ENCODE results near the gene MBD3L2.
"Not testable (repeated sequence)": the region's sequence is repeated elsewhere in the genome, so short reads cannot be mapped to it uniquely, and the experiment has no call there.

Gene MBD3L2

DNA sequence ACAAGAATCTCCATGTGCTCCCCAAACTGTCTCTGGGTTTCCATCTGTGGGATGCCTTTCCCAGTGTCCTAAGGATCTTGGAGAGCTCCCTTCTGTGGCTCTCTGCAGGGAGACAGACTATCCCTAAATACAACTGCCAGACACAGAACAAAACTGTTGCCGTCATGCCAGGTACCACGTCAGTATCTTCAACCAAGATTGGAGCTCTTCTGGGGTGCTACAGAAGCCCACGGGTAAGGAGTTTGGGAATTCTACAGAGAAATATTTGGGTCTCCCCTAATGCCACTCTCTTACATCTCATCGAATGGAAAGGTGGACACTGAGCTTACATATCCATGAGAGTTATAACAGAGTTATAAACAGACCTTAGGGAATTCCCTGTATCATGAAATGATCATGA lies 14.2 kb downstream of the MBD3L2 start:
- no peak for DNase-seq

GRCh38 chr19:7063764-7064418 lies 14.8 kb downstream of the MBD3L2 start:
- no peak for DNase-seq

DNA sequence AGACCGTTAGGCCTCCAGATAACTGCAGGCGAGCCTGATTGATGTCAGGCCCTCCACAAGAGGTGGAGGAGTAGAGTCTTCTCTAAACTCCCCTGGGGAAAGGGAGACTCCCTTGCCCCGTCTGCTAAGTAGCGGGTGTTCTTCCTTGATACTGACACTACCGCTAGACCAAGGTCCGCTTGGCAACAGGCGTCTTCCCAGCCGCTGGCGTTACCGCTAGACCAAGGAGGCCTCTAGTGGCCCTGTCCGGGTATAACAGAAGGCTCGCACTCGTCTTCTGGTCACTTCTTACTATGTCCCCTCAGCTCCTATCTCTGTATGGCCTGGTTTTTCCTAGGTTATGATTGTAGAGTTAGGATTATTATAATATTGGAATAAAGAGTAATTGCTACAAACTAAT lies 18.0 kb downstream of the MBD3L2 start:
- DNase-seq, result not testable (repeated sequence)

- no peak for DNase-seq
Observed at GRCh38 chr19:7067716-7068115, 18.6 kb downstream of the MBD3L2 start.

DNA sequence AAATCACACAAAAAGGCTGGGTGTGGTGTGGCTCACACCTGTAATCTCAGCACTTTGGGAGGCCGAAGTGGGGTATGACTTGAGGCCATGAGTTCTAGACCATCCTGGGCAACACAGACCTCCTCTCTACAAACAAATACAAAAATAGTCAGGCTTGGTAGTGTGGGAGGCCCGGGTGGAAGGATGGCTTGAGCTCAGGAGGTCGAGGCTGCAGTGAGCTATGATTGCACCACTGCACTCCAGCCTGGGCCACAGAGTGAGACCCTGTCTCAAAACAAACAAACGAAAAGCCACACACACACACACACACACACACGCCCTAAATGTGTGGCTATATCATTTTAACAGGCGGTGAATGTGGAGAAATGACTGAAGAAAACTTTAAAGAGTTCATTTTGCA lies 19.5 kb downstream of the MBD3L2 start:
- no peak for DNase-seq

DNA sequence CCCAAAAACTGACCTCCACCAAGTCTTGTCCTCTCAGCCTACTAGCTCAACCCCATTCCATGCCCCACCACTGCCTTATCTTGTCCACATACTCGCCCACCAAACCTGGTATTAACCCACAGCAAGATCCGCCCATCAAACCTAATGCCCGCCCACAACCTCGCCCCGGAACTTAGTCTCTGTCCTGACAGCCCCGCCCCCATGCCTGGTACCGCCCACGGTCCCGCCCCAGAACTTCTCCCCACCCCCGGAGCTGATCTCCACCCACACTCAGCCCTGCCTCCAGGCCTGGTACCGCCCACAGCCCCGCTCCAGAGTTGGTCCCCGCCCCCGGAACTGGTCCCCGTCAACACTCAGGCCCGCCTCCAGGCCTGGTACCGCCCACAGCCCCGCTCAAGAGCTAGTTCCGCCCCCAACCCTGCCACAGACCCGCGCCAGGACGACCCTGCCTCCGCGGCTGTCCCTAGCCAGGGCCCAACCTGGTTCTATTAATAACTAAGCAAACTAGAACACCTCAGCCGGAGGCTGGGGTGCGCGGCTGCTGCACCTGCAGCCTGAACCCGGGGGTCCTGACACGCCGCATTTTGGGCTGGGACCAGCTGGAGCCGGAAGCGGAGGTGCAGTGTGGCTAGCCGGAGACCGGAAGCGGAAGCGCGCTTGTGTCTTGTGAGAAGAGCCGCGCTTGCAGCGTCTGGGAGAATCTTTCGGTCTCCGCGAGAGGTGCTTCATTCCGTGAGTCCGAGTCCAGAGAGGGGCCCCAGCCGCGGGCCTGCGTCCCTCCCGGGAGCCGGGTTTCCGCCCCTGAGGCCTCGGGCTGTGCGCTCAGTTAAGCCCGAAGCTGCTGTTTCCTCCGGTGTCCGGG lies 20.2 kb downstream of the MBD3L2 start, which contains the start of gene ZNF557:
Gene ZNF557, plus strand, starts transcription at position 662 of the 862 bp plus-strand sequence. CDS start 5,372 bp downstream, outside the sequence.
- DNase-seq, result peak; percentile 84

- DNase-seq, result no peak
Observed at GRCh38 chr19:7069904-7070226, 20.7 kb downstream of the MBD3L2 start.

DNA sequence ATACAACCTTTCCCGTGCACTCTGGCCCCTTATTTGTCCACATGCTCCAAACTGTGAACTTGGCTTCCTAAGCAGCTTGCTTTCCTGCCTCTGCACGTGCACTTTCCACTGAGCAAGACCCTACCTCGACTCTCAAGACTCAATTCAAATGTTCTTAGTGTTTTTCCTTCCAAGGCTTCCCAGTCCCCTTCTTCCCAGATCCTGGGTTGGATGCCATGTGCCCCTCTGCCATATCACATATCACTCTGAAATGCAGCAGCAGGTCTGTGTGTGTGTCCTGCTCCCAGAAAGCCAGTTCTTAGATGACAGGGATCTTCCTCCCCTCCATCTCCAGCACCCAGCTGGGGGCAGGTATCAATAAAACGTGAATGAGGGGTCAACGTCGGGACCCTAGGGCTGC lies 23.4 kb downstream of the MBD3L2 start:
- DNase-seq, result no peak

DNA sequence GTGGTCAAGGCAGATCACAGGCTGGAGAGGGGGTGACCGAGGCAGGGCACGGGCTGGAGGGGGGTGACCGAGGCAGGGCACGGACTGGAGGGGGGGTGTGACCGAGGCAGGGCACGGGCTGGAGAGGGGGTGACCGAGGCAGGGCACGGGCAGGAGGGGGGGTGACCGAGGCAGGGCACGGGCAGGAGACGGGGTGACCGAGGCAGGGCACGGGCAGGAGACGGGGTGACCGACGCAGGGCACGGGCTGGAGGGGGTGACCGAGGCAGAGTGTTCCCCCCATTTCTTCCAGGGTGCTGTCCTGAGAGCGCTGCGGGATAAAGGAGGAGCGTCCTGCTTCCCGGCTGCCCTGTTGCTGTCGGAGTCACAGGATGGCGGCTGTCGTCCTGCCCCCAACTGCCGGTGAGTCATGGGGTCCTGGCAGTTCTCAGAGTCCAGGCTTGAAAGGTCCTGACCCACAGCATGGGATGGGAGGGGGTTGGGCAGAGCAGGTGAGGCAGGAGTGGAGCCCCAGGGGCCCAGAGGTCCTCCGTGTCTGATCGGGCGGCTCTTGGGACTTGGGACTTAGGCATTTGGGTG lies 25.7 kb downstream of the MBD3L2 start:
- no peak for DNase-seq

DNA sequence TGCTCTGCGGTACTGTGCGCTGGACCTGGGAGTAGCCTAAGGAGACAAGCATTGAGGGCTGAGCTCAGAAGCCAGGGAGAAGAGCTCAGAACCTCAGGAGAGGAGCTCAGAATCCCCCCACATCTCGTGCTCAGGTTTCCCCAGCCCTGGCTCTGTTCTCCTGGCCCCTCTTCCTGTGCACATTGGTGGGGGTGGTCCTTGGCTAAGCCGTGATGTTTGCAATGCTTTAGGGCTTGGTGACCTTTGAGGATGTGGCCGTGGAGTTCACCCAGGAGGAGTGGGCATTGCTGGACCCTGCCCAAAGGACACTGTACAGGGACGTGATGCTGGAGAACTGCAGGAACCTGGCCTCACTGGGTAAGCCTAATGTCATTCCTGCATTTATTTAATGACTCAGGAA lies 27.0 kb downstream of the MBD3L2 start:
- no peak for DNase-seq

DNA sequence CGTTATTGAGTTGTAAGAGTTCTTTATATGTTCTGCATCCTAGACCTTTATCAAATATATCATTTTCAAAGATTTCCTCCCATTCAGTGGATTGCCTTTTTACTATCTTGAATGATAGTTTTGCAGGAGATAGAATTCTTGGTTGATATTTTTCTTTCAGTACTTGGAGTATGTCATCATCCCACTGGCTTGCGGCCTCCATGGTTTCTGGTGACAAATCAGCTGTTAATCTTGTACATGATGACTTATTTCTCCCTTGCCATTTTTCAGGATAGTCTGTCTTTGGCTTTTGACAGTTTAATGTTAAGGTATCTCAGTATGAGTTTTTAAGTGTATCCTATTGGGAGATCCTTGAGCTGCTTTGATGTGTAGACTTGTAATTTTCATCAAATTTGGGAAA lies 28.9 kb downstream of the MBD3L2 start:
- DNase-seq, result no peak

DNA sequence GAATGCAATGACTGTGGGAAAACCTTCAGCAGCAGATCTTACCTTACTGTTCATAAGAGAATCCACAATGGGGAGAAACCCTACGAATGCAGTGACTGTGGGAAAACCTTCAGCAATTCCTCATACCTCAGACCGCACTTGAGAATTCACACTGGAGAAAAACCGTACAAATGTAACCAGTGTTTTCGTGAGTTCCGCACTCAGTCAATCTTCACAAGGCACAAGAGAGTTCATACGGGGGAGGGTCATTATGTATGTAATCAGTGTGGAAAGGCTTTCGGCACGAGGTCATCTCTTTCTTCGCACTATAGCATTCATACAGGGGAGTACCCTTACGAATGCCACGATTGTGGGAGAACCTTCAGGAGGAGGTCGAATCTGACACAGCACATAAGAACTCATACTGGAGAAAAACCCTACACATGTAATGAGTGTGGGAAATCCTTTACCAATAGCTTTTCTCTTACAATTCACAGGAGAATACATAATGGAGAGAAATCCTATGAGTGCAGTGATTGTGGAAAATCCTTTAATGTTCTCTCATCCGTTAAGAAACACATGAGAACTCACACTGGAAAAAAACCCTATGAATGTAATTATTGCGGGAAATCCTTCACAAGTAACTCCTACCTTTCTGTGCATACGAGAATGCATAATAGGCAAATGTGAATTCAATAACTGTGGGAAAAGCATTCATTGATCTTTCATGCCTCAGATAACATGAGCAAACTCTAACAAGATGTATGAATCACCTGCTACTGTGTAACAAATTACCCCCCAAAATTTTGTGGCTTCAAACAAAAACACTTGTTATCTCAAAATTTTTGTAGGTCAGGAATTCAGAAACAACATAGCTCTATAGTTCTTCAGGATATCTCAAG lies 34.2 kb downstream of the MBD3L2 start:
- no peak for DNase-seq

DNA sequence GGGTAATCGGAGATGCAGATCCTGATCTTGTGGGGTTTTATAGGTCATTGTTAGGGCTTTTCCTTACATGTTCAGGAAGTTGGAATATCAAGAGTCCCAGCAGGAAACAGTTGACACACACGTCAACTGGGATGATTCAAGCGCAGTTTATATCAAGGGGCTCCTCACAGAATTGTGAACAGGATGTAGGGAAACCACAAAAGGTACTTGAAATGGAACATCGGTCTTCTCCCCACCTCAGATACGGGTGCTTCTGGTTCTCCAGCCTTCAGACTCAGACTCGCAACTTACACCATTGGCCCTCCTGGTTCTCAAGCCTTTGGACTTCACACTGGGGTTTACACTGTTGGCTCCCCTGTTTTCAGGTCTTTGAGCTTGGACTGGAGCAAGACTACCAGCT lies 39.9 kb downstream of the MBD3L2 start:
- DNase-seq, result no peak

GRCh38 chr19:7098096-7098495 lies 49.0 kb downstream of the MBD3L2 start:
- DNase-seq, result no peak

DNA sequence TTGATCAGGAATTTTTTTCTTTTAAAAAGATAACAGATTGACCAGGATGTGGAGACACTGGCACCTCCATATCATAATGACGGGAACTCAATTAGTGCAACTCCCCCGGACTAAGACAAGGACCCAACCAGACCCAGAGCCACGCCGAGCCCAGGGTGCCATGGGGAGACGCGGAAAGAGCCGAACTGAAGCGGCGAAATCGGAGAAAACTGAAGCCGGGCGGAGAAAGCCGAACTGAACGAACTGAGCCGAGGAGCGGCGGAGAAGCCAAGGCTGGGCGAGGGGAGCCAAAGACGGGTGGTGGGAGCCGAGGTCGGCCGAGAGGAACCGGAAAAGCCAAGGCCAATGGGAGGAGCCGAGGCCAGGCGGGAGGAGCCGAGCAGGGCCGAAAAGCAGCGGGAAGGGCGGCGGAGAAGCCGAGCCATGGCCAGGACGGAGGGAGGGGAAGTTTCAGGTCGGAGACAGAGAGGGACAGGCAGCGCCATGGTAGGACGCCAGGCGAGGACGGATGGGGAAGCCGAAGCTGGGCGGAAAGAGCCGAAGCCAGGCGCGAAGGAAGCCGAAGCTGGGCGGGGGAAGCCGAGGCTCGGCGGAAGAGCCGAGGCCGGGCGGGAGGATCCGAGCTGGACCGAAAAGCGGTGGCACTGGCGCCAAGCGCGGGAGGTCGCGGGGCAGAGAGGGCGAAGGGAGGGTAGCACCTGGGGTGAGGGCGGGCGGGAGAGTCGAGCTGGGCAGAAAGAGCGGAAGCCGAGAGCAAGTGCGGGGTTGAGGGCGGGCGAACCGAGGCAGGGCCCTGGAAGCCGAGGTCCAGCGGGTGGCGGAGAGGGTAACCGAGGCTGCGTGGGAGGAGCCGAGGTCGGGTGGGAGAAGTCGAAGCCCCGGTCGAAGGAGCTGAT lies 49.8 kb downstream of the MBD3L2 start:
- DNase-seq, result peak; percentile 89

GRCh38 chr19:7099597-7099921 lies 50.4 kb downstream of the MBD3L2 start:
- no peak for DNase-seq

Data from NCI-H2029 treated with DMSO at 0.1 percent for 48 hours (cell line).